Brain microvascular endothelial cell (primary cell): ENCODE measurements around the gene SEZ6L.

Experiments used
- DNase-seq: peaks from one replicate; pipeline ENCODE4 v3.0.0-alpha.2; 2020
- H3K27ac ChIP-seq: fragments of 250-450 bp; sonication (Bioruptor Pico); 2 replicates; pipeline ENCODE4 v1.5.1; 2020; ENCODE audit warnings: mild to moderate bottlenecking, moderate library complexity
- H3K27me3 ChIP-seq: fragments of 250-450 bp; sonication (Bioruptor Pico); replicated peaks from 2 replicates; pipeline ENCODE4 v1.5.1; 2020; ENCODE audit warnings: mild to moderate bottlenecking
- H3K36me3 ChIP-seq: fragments of 250-450 bp; sonication (Bioruptor Pico); replicated peaks from 2 replicates; pipeline ENCODE4 v1.5.1; 2020; ENCODE audit warnings: mild to moderate bottlenecking
- H3K4me3 ChIP-seq: 2 replicates; pipeline ENCODE4 v1.5.1; 2011; ENCODE audit warnings: low read depth, mild to moderate bottlenecking, control low read depth, low read length, moderate library complexity
- in situ Hi-C: cut with HindIII; loops from 2 replicates; pipeline ENCODE4 v1.10.0; 2017; ENCODE audit warnings: low sequenced_read_pairs, low pct_ligation_motif_present
- TF ChIP-seq, protein P1 (sequence below): IDR thresholded peaks from 2 replicates; pipeline ENCODE4 v1.5.1; 2011; ENCODE audit warnings: low read depth, mild to moderate bottlenecking, moderate library complexity, low read length, control low read depth, inconsistent platforms; ENCODE audit errors: missing control alignments

SEZ6L gene

DNA sequence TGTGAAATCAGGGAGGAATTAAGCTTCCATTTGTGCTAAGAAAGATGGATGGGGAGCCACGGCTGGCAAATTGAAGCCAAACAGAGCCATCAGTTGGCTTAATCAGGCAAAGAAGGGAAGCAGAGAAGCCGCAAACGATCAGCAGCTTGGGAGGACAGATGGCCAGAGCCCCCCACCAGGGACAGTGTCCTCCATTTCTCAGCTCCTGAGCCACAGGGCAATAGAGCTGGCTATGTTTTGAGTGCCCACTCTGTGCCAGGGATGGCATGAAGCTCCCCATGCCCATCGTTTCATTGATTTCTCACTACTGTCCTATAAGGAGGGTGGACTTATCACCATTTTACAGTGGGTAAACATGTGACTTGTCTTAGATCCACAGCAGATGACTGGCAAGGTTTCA lies 133.5 kb downstream of the SEZ6L start:
- no peak for DNase-seq
- in situ Hi-C loops = no loop called here
- no peak overlapping the region for H3K4me3 ChIP-seq
- no peaks in the 10 kb centered on the region for H3K27me3 ChIP-seq
- no peaks in the 10 kb centered on the region for H3K36me3 ChIP-seq
- no peak overlapping the region for H3K27ac ChIP-seq
- TF ChIP-seq, protein P1, sequence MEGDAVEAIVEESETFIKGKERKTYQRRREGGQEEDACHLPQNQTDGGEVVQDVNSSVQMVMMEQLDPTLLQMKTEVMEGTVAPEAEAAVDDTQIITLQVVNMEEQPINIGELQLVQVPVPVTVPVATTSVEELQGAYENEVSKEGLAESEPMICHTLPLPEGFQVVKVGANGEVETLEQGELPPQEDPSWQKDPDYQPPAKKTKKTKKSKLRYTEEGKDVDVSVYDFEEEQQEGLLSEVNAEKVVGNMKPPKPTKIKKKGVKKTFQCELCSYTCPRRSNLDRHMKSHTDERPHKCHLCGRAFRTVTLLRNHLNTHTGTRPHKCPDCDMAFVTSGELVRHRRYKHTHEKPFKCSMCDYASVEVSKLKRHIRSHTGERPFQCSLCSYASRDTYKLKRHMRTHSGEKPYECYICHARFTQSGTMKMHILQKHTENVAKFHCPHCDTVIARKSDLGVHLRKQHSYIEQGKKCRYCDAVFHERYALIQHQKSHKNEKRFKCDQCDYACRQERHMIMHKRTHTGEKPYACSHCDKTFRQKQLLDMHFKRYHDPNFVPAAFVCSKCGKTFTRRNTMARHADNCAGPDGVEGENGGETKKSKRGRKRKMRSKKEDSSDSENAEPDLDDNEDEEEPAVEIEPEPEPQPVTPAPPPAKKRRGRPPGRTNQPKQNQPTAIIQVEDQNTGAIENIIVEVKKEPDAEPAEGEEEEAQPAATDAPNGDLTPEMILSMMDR = no peak

DNA sequence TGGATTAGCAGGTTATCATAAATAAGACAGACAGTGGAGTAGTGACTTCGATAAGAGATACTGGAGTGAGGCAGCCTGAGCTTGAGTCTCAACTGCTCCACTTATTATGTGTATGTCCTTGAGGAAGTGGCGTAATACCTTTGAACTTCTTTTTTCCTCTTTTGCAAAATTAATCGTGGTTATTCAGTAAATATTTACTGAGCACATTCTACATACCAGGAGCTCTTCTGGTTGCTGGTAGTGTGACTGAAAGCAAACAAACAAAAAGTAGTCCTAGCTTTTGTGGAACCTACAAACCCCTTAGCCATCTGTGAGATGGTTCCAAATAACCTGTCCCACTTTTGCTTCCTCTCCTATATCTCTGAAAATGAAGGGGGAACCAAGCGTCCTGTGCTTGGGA lies 134.2 kb downstream of the SEZ6L start:
- H3K27me3 ChIP-seq = no peaks in the 10 kb centered on the region
- in situ Hi-C loops = no loop called here
- no peak overlapping the region for H3K4me3 ChIP-seq
- no peaks in the 10 kb centered on the region for H3K36me3 ChIP-seq
- TF ChIP-seq, protein P1 = no peak
- no peak for DNase-seq
- H3K27ac ChIP-seq = no peak overlapping the region

DNA sequence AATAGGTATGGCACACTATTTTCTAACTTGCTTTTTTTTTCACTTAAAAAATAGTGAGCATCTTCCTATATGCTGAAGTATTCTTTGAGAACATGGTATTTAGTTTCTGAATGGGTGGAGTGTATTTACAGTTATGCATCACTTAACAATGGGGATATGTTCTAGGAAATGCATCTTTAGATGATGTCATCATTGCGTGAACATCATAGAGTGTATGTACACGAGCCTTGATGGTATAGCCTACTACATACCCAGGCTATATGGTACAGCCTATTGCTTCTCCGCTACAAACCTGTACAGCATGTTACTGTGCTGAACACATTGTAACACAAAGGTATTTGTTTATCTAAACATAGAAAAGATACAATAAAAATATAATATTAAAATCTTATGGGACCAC lies 135.5 kb downstream of the SEZ6L start:
- H3K27ac ChIP-seq = no peak overlapping the region
- DNase-seq = no peak
- H3K36me3 ChIP-seq = no peaks in the 10 kb centered on the region
- TF ChIP-seq, protein P1 = no peak
- no peaks in the 10 kb centered on the region for H3K27me3 ChIP-seq
- in situ Hi-C loops = no loop called here
- no peak overlapping the region for H3K4me3 ChIP-seq

DNA sequence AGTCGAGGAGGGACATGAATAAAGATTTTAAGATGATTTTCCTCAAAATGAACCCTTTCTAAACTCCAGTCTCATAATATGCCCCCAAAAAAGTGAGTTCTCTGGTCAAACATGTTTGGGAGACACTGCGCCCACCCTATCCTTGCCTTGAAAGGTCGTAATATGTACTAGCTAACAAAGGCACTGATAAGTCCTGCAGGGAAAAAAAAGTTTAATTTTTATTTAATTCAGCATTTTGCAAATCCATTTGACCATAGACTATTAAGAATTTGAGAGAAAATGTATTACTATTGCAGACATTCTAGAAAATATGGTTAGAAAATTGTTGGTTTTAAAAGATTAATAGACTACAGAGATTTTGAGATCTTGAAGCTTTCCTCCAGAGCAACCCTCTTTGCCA lies 139.2 kb downstream of the SEZ6L start:
- H3K27me3 ChIP-seq = no peaks in the 10 kb centered on the region
- H3K27ac ChIP-seq = no peak overlapping the region
- TF ChIP-seq, protein P1 = no peak
- in situ Hi-C loops = no loop called here
- H3K36me3 ChIP-seq = no peaks in the 10 kb centered on the region
- DNase-seq = no peak
- H3K4me3 ChIP-seq = no peak overlapping the region

DNA sequence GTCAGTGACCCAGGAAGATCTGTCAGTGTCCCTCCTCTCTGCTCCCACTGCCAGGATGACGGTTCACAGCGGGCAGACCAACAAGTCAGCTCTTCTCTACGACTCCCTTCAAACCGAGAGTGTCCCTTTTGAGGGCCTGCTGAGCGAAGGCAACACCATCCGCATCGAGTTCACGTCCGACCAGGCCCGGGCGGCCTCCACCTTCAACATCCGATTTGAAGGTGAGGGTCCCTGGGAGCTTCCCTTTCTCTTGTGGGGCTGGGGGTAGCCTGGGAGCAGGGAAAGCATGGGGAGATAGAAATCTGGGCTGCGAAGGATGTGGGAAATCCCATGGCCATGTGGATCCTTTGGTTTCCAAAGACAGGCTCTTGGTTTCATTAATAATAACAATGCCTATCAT lies 141.4 kb downstream of the SEZ6L start:
- no peaks in the 10 kb centered on the region for H3K27me3 ChIP-seq
- H3K27ac ChIP-seq = no peak overlapping the region
- no peak overlapping the region for H3K4me3 ChIP-seq
- TF ChIP-seq, protein P1 = no peak
- DNase-seq = no peak
- in situ Hi-C loops = no loop called here
- no peaks in the 10 kb centered on the region for H3K36me3 ChIP-seq

DNA sequence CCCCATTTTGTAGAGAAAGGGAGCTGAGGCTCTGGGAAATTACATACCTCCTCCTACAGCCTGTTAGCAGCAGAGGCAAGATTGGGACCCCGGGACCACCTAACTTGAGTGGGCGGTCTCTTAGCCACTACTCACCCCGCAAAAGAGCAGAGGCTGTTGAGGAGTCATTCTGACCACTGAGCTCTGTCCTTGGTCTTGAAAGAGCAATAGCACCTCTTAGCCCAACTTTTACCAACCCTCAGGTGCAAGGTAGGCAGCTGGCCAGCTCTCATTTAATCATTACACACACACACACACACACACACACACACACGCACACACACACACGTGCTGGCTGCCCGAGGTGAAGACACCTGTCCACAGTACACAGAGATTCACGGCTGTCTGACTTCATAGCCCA lies 144.0 kb downstream of the SEZ6L start:
- H3K36me3 ChIP-seq = no peaks in the 10 kb centered on the region
- in situ Hi-C loops = no loop called here

More for the DNA sequence above, 144.0 kb downstream of the SEZ6L start:
- no peaks in the 10 kb centered on the region for H3K27me3 ChIP-seq
- TF ChIP-seq, protein P1 = no peak
- DNase-seq = no peak
- no peak overlapping the region for H3K4me3 ChIP-seq
- no peak overlapping the region for H3K27ac ChIP-seq
